HG02885 (cell line): ENCODE results near the gene FUT7.
"Not testable (repeated sequence)": the region's sequence is repeated elsewhere in the genome, so short reads cannot be mapped to it uniquely, and the experiment has no call there.

ENCODE experiments used
- ATAC-seq: cut with Tn5 transposase; IDR thresholded peaks from one replicate; pipeline ENCODE4 v1.9.1; 2021; ENCODE audit warnings: mild to moderate bottlenecking; ENCODE audit not compliant: unreplicated experiment, poor library complexity

FUT7 gene

GRCh38 chr9:137067860-137068538, 36.1 kb upstream of the FUT7 start:
- ATAC-seq: no peak

GRCh38 chr9:137066096-137066861, 34.4 kb upstream of the FUT7 start:
- no peak for ATAC-seq

- no peak for ATAC-seq
Measured at GRCh38 chr9:137065336-137065967, 33.6 kb upstream of the FUT7 start.

- ATAC-seq: no peak
Measured at GRCh38 chr9:137064880-137065164, 32.9 kb upstream of the FUT7 start.

- no peak for ATAC-seq
Measured at GRCh38 chr9:137064027-137064879, 32.4 kb upstream of the FUT7 start.

GRCh38 chr9:137063311-137064026, 31.6 kb upstream of the FUT7 start:
- ATAC-seq: no peak

- ATAC-seq: not testable (repeated sequence)
Measured at GRCh38 chr9:137062798-137063197, 30.9 kb upstream of the FUT7 start.

GRCh38 chr9:137062384-137062783, 30.5 kb upstream of the FUT7 start:
- ATAC-seq: no peak

GRCh38 chr9:137058521-137059234, 26.8 kb upstream of the FUT7 start:
- no peak for ATAC-seq

- ATAC-seq: no peak
Measured at GRCh38 chr9:137057545-137057944, 25.7 kb upstream of the FUT7 start.

- ATAC-seq: no peak
Measured at GRCh38 chr9:137056739-137057415, 25.0 kb upstream of the FUT7 start.

- ATAC-seq: no peak
Measured at GRCh38 chr9:137055385-137056364, 23.8 kb upstream of the FUT7 start.

- ATAC-seq: no peak
Measured at GRCh38 chr9:137054932-137055384, 23.1 kb upstream of the FUT7 start.

- no peak for ATAC-seq
Measured at GRCh38 chr9:137053944-137054931, 22.4 kb upstream of the FUT7 start, which contains the start of gene ENTPD2. Gene ENTPD2 (minus strand): TSS chr9:137054061. CDS start chr9:137053997, 64 bp downstream.

- no peak for ATAC-seq
Measured at GRCh38 chr9:137052998-137053943, 21.4 kb upstream of the FUT7 start.
